Aorta (tissue), 5 donors: ENCODE data around the gene ST8SIA1. TPM values are rescaled to one million over a fixed set of nuclear protein-coding genes. Genes with fewer than 3 reads are reported as not detected.
"Not testable (repeated sequence)": the region's sequence is repeated elsewhere in the genome, so short reads cannot be mapped to it uniquely, and the experiment has no call there.

Experiments
- ATAC-seq: fragments of 200-7000 bp; cut with Tn5 transposase; one replicate; pipeline ENCODE4 v1.9.1; 2022; ENCODE audit warnings: moderate library complexity; ENCODE audit not compliant: low FRiP score
- DNase-seq, 2 donors: peaks; one replicate each; pipeline ENCODE4 v3.0.0-alpha.2; 2020
- H3K27ac ChIP-seq, 2 donors: one replicate each; pipeline ENCODE4 v1.5.1; 2013; ENCODE audit warnings: low read length in 2 of 2, mild to moderate bottlenecking in 2 of 2, moderate library complexity in 2 of 2, control low read depth in 1 of 2, inconsistent platforms in 1 of 2, low read depth in 1 of 2
- H3K27me3 ChIP-seq, 2 donors: one replicate each; pipeline ENCODE4 v1.6.1; 2013; ENCODE audit warnings: control low read depth in 1 of 2, low read length in 1 of 2, mild to moderate bottlenecking in 1 of 2, moderate library complexity in 1 of 2; ENCODE audit not compliant: insufficient read depth in 2 of 2, control insufficient read depth in 1 of 2
- H3K36me3 ChIP-seq, 2 donors: one replicate each; pipeline ENCODE4 v1.6.1; 2013; ENCODE audit warnings: control low read depth in 1 of 2, low read length in 1 of 2, mild to moderate bottlenecking in 1 of 2; ENCODE audit not compliant: insufficient read depth in 2 of 2, control insufficient read depth in 1 of 2
- H3K4me1 ChIP-seq, 2 donors: one replicate each; pipeline ENCODE4 v1.6.1; 2013; ENCODE audit warnings: low read length in 2 of 2, control low read depth in 1 of 2, mild to moderate bottlenecking in 1 of 2, moderate library complexity in 1 of 2; ENCODE audit not compliant: insufficient read depth in 2 of 2, control insufficient read depth in 1 of 2
- H3K4me3 ChIP-seq, 2 donors: one replicate each; pipeline ENCODE4 v1.5.1; 2013; ENCODE audit warnings: low read length in 2 of 2, control low read depth in 1 of 2, mild to moderate bottlenecking in 1 of 2
- H3K9me3 ChIP-seq: one replicate; pipeline ENCODE4 v1.6.1; 2013; ENCODE audit warnings: mild to moderate bottlenecking, low read length; ENCODE audit not compliant: control insufficient read depth
- WGBS, 2 donors: extraction: QIAGEN DNeasy Blood & Tissue Kit; methylation state at CpG; one replicate each; pipeline ENCODE4 v1.1.7; 2013; 5-methylcytosine and 5-hydroxymethylcytosine counted together
- intact Hi-C, 2 donors: fragments of 100-400 bp; cut with DNase I; formaldehyde crosslinking; loops; one replicate each; pipeline versions ENCODE4 v1.14.2 to v1.15.0; 2022
- long read RNA-seq, 2 donors: library from polyadenylated mRNA; unstranded; transcript quantifications; one replicate each; pipeline ENCODE4 v2.0.0, GENCODE V29; 2020 to 2021
- polyA plus RNA-seq, 2 donors: library from polyadenylated mRNA; stranded (reverse); fragments of 200-250 nt; gene quantifications; one replicate each; pipeline ENCODE4 v1.2.3, GENCODE V29; 2013
- total RNA-seq, 2 donors: library from RNA; stranded (reverse); fragmentation: NEBNext Ultra II Directional; extraction: Animal tissue kit (Norgen Biotek cat#: 25700); gene quantifications; one replicate each; pipeline ENCODE4 v1.2.1, GENCODE V29; 2021
- donor health status: healthy with polysubstance abuse.
- donor health status: Bipolar disorder and iron deficiency.
- donor health status: DM: no; HTN: no; CAD: no.
- donor health status: DM: no; HTN: no; CAD: no.
- donor health status: DM: yes; HTN: yes; CAD: no.

Gene ST8SIA1
- total RNA-seq, result 1 to 10 TPM; 3.6 to 9.0 TPM
- 10 to 100 TPM in 1 of 2 donors, 1 to 10 TPM in 1; 3.6 to 10.4 TPM for polyA plus RNA-seq
- long read RNA-seq, donor 1, full-length matches to known transcripts, result 4 of 4 reads
- long read RNA-seq, donor 1, partial matches to known transcripts, result 0 of 4 reads
- long read RNA-seq, donor 1, other reads (novel, unspliced or antisense), result 0 of 4 reads
- long read RNA-seq, donor 2, full-length matches to known transcripts, result 2 of 6 reads
- long read RNA-seq, donor 2, partial matches to known transcripts, result 1 of 6 reads
- long read RNA-seq, donor 2, other reads (novel, unspliced or antisense), result 3 of 6 reads

DNA sequence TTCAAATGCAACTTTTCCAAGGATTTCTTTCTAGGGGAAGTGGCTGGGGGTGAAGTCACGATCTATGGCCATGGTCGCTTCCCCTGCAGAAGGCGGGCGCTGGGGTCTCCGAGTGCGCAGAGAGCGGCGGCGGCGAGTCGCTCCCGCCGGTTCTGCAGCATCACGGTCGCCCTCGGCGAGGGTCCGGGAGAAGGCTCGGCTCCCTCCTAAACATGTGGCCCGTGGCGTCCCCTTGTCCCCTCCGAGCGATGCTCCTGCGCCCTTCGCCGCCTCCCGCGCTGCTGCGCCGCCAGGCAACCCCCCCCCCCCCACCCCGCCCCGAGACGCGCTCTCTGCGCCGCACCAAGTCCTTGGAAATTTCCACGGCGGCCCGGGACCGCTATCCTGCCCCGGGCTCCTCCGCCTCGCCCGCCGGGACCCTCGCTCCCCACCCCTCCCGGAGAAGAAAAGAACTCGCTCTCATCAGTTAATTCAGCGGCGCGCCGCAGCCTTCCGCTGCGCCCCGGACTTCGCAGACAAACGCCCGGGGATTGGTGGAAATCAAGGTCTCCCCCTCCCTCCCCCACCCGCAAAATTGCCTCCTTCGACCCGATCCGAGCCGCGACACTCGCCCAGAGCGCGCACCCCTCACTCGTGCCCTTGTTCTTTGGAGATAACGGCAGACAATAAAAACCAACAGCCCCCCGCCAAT lies at the start of gene ST8SIA1:
ST8SIA1 (minus strand) TSS at position 298 of the 691 bp plus-strand sequence. CDS start 475 bp downstream, outside the sequence.
- no peaks in the 10 kb centered on the region for H3K9me3 ChIP-seq
- no peaks in the 10 kb centered on the region for H3K27me3 ChIP-seq
- peak within 1 kb of the TSS; percentile 5 to 47 for H3K4me3 ChIP-seq
- peak; percentile 53 to 79 for DNase-seq
- H3K27ac ChIP-seq, result no peak within 1 kb of the TSS
- 0 to 1% methylated on average over 58 to 70 of the region's 70 CpGs for WGBS, 2 donors
- H3K4me1 ChIP-seq, result no peaks in the 10 kb centered on the region
- H3K36me3 ChIP-seq, result no peaks in the 10 kb centered on the region
- intact Hi-C loops, result loop anchor here (2.0 to 10.0 kb wide), 4 partner anchors 110 to 252 kb away; no protein-coding TSS in a partner anchor
- peak; percentile 57 for ATAC-seq

DNA sequence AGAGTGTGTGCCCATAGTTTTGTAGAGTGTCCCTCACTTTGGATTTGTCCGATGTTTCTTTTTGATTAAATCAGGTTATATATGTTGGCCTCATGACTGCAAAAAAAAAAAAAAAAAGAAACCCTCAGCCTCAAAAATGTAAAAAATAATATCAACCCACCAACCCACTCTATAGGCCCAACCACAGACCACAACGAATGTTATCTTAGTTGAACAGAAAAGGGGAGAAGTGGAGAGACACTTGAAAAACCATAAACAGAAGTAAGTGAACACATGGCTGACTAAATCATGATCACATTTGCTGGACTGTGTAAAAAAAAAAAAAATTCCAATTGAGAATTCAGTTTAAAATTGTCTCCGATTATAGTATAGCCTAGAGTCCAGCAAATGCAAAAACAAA lies 45.5 kb upstream of the ST8SIA1 start:
- Histone ChIP-seq H3K36me3 (no peaks in the 10 kb centered on the region), H3K27me3 (no peaks in the 10 kb centered on the region), H3K4me1 (no peaks in the 10 kb centered on the region), H3K4me3 (no peak overlapping the region), H3K27ac (no peak overlapping the region), H3K9me3 (no peaks in the 10 kb centered on the region)
- DNase-seq (no peak), ATAC-seq (no peak)
- WGBS, 2 donors, result 86 to 91% methylated on average over 3 of the region's 3 CpGs
- intact Hi-C loops, result no loop called here

DNA sequence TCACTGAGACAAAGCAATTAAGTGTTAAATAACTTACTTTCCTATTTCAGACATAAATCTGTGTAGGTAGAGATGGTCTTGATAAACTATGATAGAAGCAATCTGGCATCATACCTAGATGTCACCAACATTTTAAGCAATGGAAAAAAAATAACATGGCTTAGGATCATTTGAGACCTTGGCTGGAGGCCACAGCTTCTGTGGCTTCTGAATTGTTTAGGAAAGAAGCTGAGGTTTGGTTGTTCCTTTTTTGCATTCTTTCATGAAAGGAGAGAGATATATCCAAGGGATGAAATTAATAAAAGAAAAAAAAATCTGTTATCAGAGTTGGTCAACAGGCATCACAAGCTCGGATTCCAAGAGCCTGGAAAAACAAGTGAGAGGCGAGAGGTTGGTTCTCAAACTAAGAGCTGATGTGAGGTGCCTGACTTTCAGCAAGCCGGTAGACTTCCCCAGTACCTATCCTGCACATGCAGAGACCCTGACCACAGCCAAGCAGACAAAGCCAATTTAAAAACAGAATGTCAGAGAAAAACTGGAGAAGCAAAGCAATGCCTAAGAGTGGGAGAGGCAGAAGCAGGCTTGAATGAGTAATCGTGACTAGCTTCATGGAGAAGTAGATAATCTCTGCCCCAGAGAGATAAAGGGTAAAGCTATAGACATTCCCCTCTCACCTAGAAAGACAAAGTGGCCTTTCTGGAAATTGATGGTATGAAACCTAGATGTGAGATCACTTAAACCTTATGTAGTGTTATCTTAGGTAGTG lies 43.4 kb upstream of the ST8SIA1 start:
- no peaks in the 10 kb centered on the region for H3K9me3 ChIP-seq
- H3K27me3 ChIP-seq, result no peaks in the 10 kb centered on the region
- no peak for ATAC-seq
- no peak overlapping the region for H3K4me3 ChIP-seq
- intact Hi-C loops, result no loop called here
- H3K36me3 ChIP-seq, result no peaks in the 10 kb centered on the region
- 4 to 9% methylated on average over 4 of the region's 4 CpGs for WGBS, 2 donors
- H3K27ac ChIP-seq, result no peak overlapping the region
- DNase-seq, result no peak
- H3K4me1 ChIP-seq, result no peaks in the 10 kb centered on the region

DNA sequence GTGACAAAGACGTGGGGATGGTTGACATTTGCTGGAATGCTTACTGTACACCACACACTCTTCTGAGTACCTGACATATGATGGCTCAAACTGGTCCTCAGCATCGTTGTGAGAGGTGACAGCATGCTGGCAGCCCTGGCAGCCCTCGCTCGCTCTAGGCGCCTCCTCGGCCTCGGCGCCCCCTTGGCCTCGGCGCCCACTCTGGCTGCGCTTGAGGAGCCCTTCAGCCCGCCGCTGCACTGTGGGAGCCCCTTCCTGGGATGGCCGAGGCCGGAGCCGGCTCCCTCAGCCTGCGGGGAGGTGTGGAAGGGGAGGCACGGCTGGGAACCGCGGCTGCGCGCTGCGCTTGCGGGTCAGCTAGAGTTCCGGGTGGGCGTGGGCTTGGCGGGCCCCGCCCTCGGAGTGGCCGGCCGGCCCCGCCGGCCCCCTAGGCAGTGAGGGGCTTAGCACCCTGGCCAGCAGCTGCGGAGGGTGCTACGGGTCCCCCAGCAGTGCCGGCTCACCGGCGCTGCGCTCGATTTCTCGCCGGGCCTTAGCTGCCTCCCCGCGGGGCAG lies 42.2 kb upstream of the ST8SIA1 start:
- H3K9me3 ChIP-seq, DNase-seq, ATAC-seq, H3K4me3 ChIP-seq, intact Hi-C loops, H3K36me3 ChIP-seq, H3K27me3 ChIP-seq, H3K4me1 ChIP-seq, H3K27ac ChIP-seq: not testable (repeated sequence)
- WGBS, 2 donors, result 95 to 96% methylated on average over 39 to 44 of the region's 44 CpGs

GRCh38 chr12:22374508-22374907 lies 40.0 kb upstream of the ST8SIA1 start:
- intact Hi-C loops, result no loop called here
- WGBS, 2 donors, result 68 to 78% methylated on average over 2 of the region's 2 CpGs
- DNase-seq (no peak), ATAC-seq (no peak)
- no peaks in the 10 kb centered on the region for H3K9me3 ChIP-seq
- no peaks in the 10 kb centered on the region for H3K27me3 ChIP-seq
- H3K4me1 ChIP-seq, result no peaks in the 10 kb centered on the region
- no peak overlapping the region for H3K27ac ChIP-seq
- no peak overlapping the region for H3K4me3 ChIP-seq
- no peaks in the 10 kb centered on the region for H3K36me3 ChIP-seq

DNA sequence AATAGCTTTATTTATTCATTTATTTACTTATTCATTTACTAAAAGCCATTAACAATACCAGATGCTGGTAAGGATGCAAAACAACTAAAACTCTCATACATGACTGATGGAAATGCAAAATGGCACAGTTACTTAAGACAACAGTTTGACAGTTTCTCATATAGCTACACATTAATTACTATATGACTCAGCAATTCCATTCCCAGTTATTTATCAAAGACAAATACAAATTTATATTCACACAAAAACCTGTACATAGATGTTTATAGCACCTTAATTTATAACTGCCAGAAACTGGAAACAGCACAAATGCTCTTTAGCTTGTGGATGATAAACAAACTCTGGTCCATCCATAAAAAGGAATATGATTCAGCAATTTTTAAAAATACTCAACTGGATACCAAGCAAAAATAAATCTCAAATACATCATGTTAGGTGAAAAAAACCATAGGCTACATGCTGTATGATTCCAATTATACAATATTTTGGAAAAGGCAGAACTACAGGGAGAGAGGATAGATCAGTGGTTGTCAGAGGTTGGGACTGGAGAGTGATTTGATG lies 37.9 kb upstream of the ST8SIA1 start:
- Histone ChIP-seq H3K9me3 (peaks cover 1% of the 10 kb centered on the region), H3K4me1 (no peaks in the 10 kb centered on the region), H3K27me3 (no peaks in the 10 kb centered on the region), H3K27ac (no peak overlapping the region), H3K4me3 (no peak overlapping the region), H3K36me3 (no peaks in the 10 kb centered on the region)
- ATAC-seq (no peak), DNase-seq (no peak)
- intact Hi-C loops, result no loop called here

GRCh38 chr12:22366181-22366580 lies 31.7 kb upstream of the ST8SIA1 start:
- no peak overlapping the region for H3K4me3 ChIP-seq
- no peak overlapping the region for H3K27ac ChIP-seq
- WGBS, 2 donors, result 68 to 72% methylated on average over 5 of the region's 5 CpGs
- no peaks in the 10 kb centered on the region for H3K4me1 ChIP-seq
- H3K9me3 ChIP-seq, result peaks cover 2% of the 10 kb centered on the region
- no peaks in the 10 kb centered on the region for H3K27me3 ChIP-seq
- intact Hi-C loops, result no loop called here
- DNase-seq, result no peak
- H3K36me3 ChIP-seq, result no peaks in the 10 kb centered on the region
- no peak for ATAC-seq

DNA sequence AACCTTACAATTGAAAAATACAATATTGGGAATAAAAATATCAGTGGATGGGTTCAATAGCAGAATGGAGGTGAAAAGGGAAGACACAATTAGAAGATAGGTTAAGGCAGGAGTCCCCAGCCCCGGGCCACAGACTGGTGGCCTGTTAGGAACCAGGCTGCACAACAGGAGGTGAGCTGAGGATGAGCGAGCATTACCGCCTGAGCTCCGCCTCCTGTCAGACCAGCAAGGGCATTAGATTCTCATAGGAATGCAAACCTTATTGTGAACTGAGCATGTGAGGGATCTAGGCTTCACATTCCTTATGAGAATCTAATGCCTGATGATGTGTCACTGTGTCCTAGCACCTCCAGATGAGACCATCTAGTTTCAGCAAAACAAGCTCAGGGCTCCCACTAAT lies 27.3 kb upstream of the ST8SIA1 start:
- ATAC-seq (no peak), DNase-seq (no peak)
- H3K27ac ChIP-seq, result no peak overlapping the region
- H3K4me3 ChIP-seq, result no peak overlapping the region
- no peaks in the 10 kb centered on the region for H3K9me3 ChIP-seq
- no peaks in the 10 kb centered on the region for H3K36me3 ChIP-seq
- no peaks in the 10 kb centered on the region for H3K27me3 ChIP-seq
- no peaks in the 10 kb centered on the region for H3K4me1 ChIP-seq
- 78 to 83% methylated on average over 4 of the region's 4 CpGs for WGBS, 2 donors
- intact Hi-C loops, result no loop called here
